Rectal smooth muscle tissue (tissue), 1 donor: ENCODE measurements around the gene CDH5.
"Not testable (repeated sequence)": the region's sequence is repeated elsewhere in the genome, so short reads cannot be mapped to it uniquely, and the experiment has no call there.

Experiments
- H3K27ac ChIP-seq: one replicate; pipeline ENCODE4 v1.7.0; 2013; ENCODE audit warnings: low read depth, low read length, inconsistent platforms
- H3K27me3 ChIP-seq: one replicate; pipeline ENCODE4 v1.7.0; 2013; ENCODE audit warnings: low read length; ENCODE audit not compliant: control insufficient read depth, insufficient read depth
- H3K36me3 ChIP-seq: one replicate; pipeline ENCODE4 v1.7.0; 2013; ENCODE audit warnings: low read length; ENCODE audit not compliant: control insufficient read depth, insufficient read depth
- H3K4me1 ChIP-seq: one replicate; pipeline ENCODE4 v1.7.0; 2013; ENCODE audit warnings: low read length; ENCODE audit not compliant: control insufficient read depth, insufficient read depth
- H3K4me3 ChIP-seq: one replicate; pipeline ENCODE4 v1.7.0; 2013; ENCODE audit warnings: low read length
- H3K9ac ChIP-seq: one replicate; pipeline ENCODE4 v1.7.0; 2013; ENCODE audit warnings: low read length

CDH5 gene

GRCh38 chr16:66366433-66367299 lies at the start of gene CDH5:
Gene CDH5, plus strand, starts transcription at chr16:66366691. Its CDS starts 12,647 bp downstream, at chr16:66379338.
- H3K27me3 ChIP-seq, result no peaks in the 10 kb centered on the region
- H3K27ac ChIP-seq, result peak within 1 kb of the TSS; percentile 17
- H3K36me3 ChIP-seq, result no peaks in the 10 kb centered on the region
- H3K4me3 ChIP-seq, result peak within 1 kb of the TSS; percentile 45
- H3K4me1 ChIP-seq, result peaks cover 3% of the 10 kb centered on the region
- H3K9ac ChIP-seq, result no peak within 1 kb of the TSS

- Histone ChIP-seq H3K4me3 (no peak overlapping the region), H3K27ac (no peak overlapping the region), H3K36me3 (no peaks in the 10 kb centered on the region), H3K9ac (no peak overlapping the region), H3K4me1 (no peaks in the 10 kb centered on the region), H3K27me3 (no peaks in the 10 kb centered on the region)
These were observed 48.0 kb upstream of the CDH5 start for GRCh38 chr16:66318505-66318904.

GRCh38 chr16:66320774-66321173 lies 45.7 kb upstream of the CDH5 start:
- H3K9ac ChIP-seq, result no peak overlapping the region

GRCh38 chr16:66322174-66322573 lies 44.3 kb upstream of the CDH5 start:
- H3K27me3 ChIP-seq, result no peaks in the 10 kb centered on the region
- H3K27ac ChIP-seq, result no peak overlapping the region
- no peak overlapping the region for H3K9ac ChIP-seq
- H3K4me1 ChIP-seq, result no peaks in the 10 kb centered on the region
- H3K36me3 ChIP-seq, result no peaks in the 10 kb centered on the region
- H3K4me3 ChIP-seq, result no peak overlapping the region

More at GRCh38 chr16:66320774-66321173, 45.7 kb upstream of the CDH5 start:
- H3K27me3 ChIP-seq, result no peaks in the 10 kb centered on the region
- H3K4me1 ChIP-seq, result no peaks in the 10 kb centered on the region
- no peak overlapping the region for H3K27ac ChIP-seq
- H3K36me3 ChIP-seq, result no peaks in the 10 kb centered on the region
- no peak overlapping the region for H3K4me3 ChIP-seq

GRCh38 chr16:66324815-66325515 lies 41.5 kb upstream of the CDH5 start:
- Histone ChIP-seq H3K27me3 (no peaks in the 10 kb centered on the region), H3K9ac (no peak overlapping the region), H3K4me1 (no peaks in the 10 kb centered on the region), H3K4me3 (no peak overlapping the region), H3K36me3 (no peaks in the 10 kb centered on the region), H3K27ac (no peak overlapping the region)

GRCh38 chr16:66325717-66326376 lies 40.6 kb upstream of the CDH5 start:
- Histone ChIP-seq H3K27ac (no peak overlapping the region), H3K36me3 (no peaks in the 10 kb centered on the region), H3K27me3 (no peaks in the 10 kb centered on the region), H3K4me3 (no peak overlapping the region), H3K4me1 (no peaks in the 10 kb centered on the region), H3K9ac (no peak overlapping the region)

- Histone ChIP-seq H3K27me3 (no peaks in the 10 kb centered on the region), H3K4me1 (no peaks in the 10 kb centered on the region), H3K36me3 (no peaks in the 10 kb centered on the region), H3K4me3 (no peak overlapping the region), H3K27ac (no peak overlapping the region), H3K9ac (no peak overlapping the region)
These were observed 39.4 kb upstream of the CDH5 start for GRCh38 chr16:66326991-66327513.

GRCh38 chr16:66328282-66328681 lies 38.2 kb upstream of the CDH5 start:
- no peaks in the 10 kb centered on the region for H3K4me1 ChIP-seq

GRCh38 chr16:66331464-66331863 lies 35.0 kb upstream of the CDH5 start:
- not testable (repeated sequence) for H3K27me3 ChIP-seq, H3K36me3 ChIP-seq, H3K27ac ChIP-seq, H3K9ac ChIP-seq, H3K4me1 ChIP-seq, H3K4me3 ChIP-seq

More at GRCh38 chr16:66328282-66328681, 38.2 kb upstream of the CDH5 start:
- Histone ChIP-seq H3K4me3 (no peak overlapping the region), H3K27ac (no peak overlapping the region), H3K27me3 (no peaks in the 10 kb centered on the region), H3K36me3 (no peaks in the 10 kb centered on the region), H3K9ac (no peak overlapping the region)

- no peaks in the 10 kb centered on the region for H3K27me3 ChIP-seq
- H3K9ac ChIP-seq, result no peak overlapping the region
- H3K4me3 ChIP-seq, result no peak overlapping the region
- H3K36me3 ChIP-seq, result no peaks in the 10 kb centered on the region
- H3K4me1 ChIP-seq, result no peaks in the 10 kb centered on the region
- H3K27ac ChIP-seq, result no peak overlapping the region
These were observed 33.6 kb upstream of the CDH5 start for GRCh38 chr16:66332634-66333610.

GRCh38 chr16:66334853-66335574 lies 31.5 kb upstream of the CDH5 start:
- H3K27ac ChIP-seq, result no peak overlapping the region
- no peak overlapping the region for H3K9ac ChIP-seq
- H3K4me3 ChIP-seq, result no peak overlapping the region
- no peaks in the 10 kb centered on the region for H3K36me3 ChIP-seq
- H3K27me3 ChIP-seq, result no peaks in the 10 kb centered on the region
- H3K4me1 ChIP-seq, result no peaks in the 10 kb centered on the region
